ENCODE results near the gene CNPY3. TPM values are rescaled to one million over a fixed set of nuclear protein-coding genes. Genes with fewer than 3 reads are reported as not detected.

The CNPY3 gene
- total and polyA plus RNA-seq, 2 of the 13 experiments (the other 11 are each of a cell fraction or from before 2014, with no cell fraction given) = 42.3 to 60.2 TPM

GRCh38 chr6:42928986-42929820, at the start of gene CNPY3 (continued):
- TF ChIP-seq HBP1 (CRISPR knock-in tag; IDR thresholded peaks at IDR 0.05; ENCODE audit: low read depth) (peak; percentile 85), ZNF225 (CRISPR knock-in tag; IDR thresholded peaks at IDR 0.05) (peak; percentile 98), IRF9 (CRISPR knock-in tag; IDR thresholded peaks at IDR 0.05; ENCODE audit: borderline replicate concordance) (peak; percentile 99), ZXDC (CRISPR knock-in tag; IDR thresholded peaks at IDR 0.05) (no peak), SP5 (CRISPR knock-in tag; IDR thresholded peaks at IDR 0.05; ENCODE audit: borderline replicate concordance, low read depth) (peak; percentile 73; the same call in 1 of the 2 replicates), ERF (CRISPR knock-in tag; IDR thresholded peaks at IDR 0.05) (peak; percentile 100), ARID2 (CRISPR knock-in tag; IDR thresholded peaks at IDR 0.05; ENCODE audit: borderline replicate concordance) (peak; percentile 99), KLF13 (CRISPR knock-in tag; IDR thresholded peaks at IDR 0.05) (peak; percentile 98), AGO2 (optimal IDR thresholded peaks at IDR 0.05; ENCODE audit: low read depth, low read length) (peak; percentile 66), MIER3 (CRISPR knock-in tag; IDR thresholded peaks at IDR 0.05; ENCODE audit: borderline replicate concordance) (peak; percentile 76; the same call in 1 of the 2 replicates), ZBTB4 (CRISPR knock-in tag; IDR thresholded peaks at IDR 0.05; ENCODE audit: borderline replicate concordance) (peak; percentile 98), ZNF614 (CRISPR knock-in tag; IDR thresholded peaks at IDR 0.05; ENCODE audit: borderline replicate concordance) (peak; percentile 96), HNF4A (CRISPR knock-in tag; IDR thresholded peaks at IDR 0.05) (peak; percentile 23; the same call in 1 of the 2 replicates), MBD4 (IDR thresholded peaks at IDR 0.05; ENCODE audit: borderline replicate concordance, low read length) (no peak), HNRNPLL (IDR thresholded peaks at IDR 0.05; ENCODE audit: low read depth, low read length, poor library complexity, severe bottlenecking) (peak; percentile 94), KDM6A (CRISPR knock-in tag; IDR thresholded peaks at IDR 0.05; ENCODE audit: low read depth) (peak; percentile 43; the same call in 1 of the 2 replicates), ZNF441 (CRISPR knock-in tag; IDR thresholded peaks at IDR 0.05; ENCODE audit: borderline replicate concordance) (peak; percentile 96), GPBP1L1 (CRISPR knock-in tag; IDR thresholded peaks at IDR 0.05) (no peak)
